ENCODE measurements around the gene CRYBA2.
A peak's percentile ranks its signal among the peaks of the same experiment; 100 is the strongest.

The CRYBA2 gene

DNA sequence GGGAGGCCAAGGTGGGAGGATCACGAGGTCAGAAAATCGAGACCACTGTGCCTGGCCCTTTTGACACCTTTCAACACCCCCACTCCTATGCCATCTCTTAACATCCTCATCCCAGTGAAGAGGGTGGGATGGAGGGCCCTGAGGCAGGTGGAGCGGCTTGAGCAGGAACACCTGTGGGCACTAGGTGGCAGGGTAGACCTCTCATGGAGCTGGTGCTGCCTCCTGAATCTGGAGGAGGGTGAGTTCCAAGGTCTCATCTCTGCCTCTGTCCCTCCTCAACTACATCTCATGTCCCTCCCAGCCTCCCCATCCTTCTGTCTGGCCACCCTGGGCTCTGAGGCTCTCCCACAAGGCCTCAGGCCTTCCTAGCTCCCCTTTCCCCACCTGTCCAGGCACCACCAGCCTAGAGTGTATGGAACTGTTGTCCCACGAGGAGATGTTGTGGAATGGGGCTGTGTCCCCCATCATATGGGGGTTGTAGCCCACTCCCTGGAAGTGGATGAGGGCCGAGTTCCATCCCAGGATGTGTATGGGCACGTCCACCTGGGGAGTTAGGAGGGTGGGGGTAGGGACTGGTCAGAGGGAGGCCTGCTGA, 17.0 kb upstream of the CRYBA2 start:
- Histone ChIP-seq H3K79me2 (ENCODE audit: control insufficient read depth, insufficient read depth, low read length, unreplicated experiment) (no peaks in the 10 kb centered on the region), H3K27me3 (ENCODE audit: insufficient read depth, low read length) (peaks cover 51% of the 10 kb centered on the region), H2AFZ (ENCODE audit: low read length, unreplicated experiment) (no peak overlapping the region)

DNA sequence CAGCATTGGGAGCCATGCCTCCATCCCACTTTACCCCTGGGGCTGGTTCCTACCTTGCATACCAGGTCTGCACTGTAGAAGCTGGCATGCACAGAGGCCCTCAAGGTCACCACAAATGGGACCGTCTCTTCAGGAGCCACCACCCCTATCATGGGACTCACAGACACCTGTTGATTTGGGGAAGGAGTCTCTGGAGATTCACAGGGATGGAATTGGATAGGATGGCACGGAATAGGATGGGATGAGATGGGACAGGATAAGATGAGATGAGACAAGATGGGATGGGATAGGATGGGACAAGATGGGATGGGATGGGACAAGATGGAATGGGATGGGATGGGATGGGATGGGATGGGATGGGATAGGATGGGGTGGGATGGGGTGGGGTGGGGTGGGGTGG, 16.1 kb upstream of the CRYBA2 start:
- Histone ChIP-seq H3K4me1 (ENCODE audit: control insufficient read depth, insufficient read depth, low read length, unreplicated experiment) (no peaks in the 10 kb centered on the region), H3K4me3 (ENCODE audit: low read depth, low read length) (no peak overlapping the region), H3K79me2 (ENCODE audit: control insufficient read depth, insufficient read depth, low read length, unreplicated experiment) (no peaks in the 10 kb centered on the region), H3K27me3 (ENCODE audit: insufficient read depth, low read length) (peaks cover 59% of the 10 kb centered on the region), H2AFZ (ENCODE audit: low read length, unreplicated experiment) (no peak overlapping the region), H3K27ac (ENCODE audit: low read depth, low read length) (no peak overlapping the region), H3K36me3 (ENCODE audit: insufficient read depth, low read length) (no peaks in the 10 kb centered on the region)

More for the DNA sequence above, 17.0 kb upstream of the CRYBA2 start:
- no peaks in the 10 kb centered on the region for H3K36me3 ChIP-seq (ENCODE audit: insufficient read depth, low read length)
- no peak overlapping the region for H3K4me3 ChIP-seq (ENCODE audit: low read depth, low read length)
- no peaks in the 10 kb centered on the region for H3K4me1 ChIP-seq (ENCODE audit: control insufficient read depth, insufficient read depth, low read length, unreplicated experiment)
- no peak overlapping the region for H3K27ac ChIP-seq (ENCODE audit: low read depth, low read length)

DNA sequence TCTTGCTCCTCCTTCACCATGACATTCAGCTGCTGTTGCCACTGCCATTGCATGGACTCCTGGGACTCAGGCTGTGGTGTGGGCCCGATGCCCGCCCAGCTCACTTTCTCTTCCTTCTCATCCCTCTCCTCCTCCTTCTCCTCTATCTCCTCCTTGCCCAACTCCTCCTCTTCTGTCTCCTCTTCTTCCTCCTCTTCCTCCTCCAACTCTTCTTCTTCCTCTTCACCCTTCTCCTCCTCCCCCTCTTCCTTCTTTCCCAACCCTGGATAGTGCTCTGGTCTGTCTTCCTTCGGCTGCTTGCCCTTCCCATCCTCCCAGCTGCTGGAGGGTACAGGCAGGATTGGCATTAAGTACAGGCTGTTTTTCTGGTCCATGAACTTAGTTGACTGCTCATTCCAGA, 10.8 kb upstream of the CRYBA2 start:
- Histone ChIP-seq H3K4me1 (ENCODE audit: control insufficient read depth, insufficient read depth, low read length, unreplicated experiment) (peaks cover 10% of the 10 kb centered on the region), H3K27ac (ENCODE audit: low read depth, low read length) (no peak overlapping the region), H3K79me2 (ENCODE audit: control insufficient read depth, insufficient read depth, low read length, unreplicated experiment) (no peaks in the 10 kb centered on the region), H3K36me3 (ENCODE audit: insufficient read depth, low read length) (no peaks in the 10 kb centered on the region), H3K4me3 (ENCODE audit: low read depth, low read length) (no peak overlapping the region), H3K27me3 (ENCODE audit: insufficient read depth, low read length) (peaks cover 82% of the 10 kb centered on the region), H2AFZ (ENCODE audit: low read length, unreplicated experiment) (no peak overlapping the region)

DNA sequence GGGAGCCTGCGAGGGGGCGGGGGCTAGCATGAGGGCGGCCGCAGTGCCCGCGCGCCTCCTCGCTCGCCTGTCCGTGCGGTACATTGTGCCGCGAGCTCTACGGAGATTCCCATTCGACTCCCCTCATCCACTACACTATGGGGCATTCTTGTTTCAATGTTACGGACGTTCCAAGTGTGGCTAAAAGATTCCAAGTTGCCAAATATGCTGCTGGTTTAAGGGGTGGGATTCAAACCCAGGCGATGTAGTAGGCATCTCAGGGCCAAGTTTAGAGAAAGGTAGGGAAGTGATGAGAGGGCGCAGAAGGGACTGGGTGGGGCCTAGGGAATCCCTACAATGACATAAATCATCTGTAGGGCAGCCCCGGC, 10.0 kb upstream of the CRYBA2 start:
- Histone ChIP-seq H2AFZ (ENCODE audit: low read length, unreplicated experiment) (no peak overlapping the region), H3K27ac (ENCODE audit: low read depth, low read length) (no peak overlapping the region), H3K4me3 (ENCODE audit: low read depth, low read length) (0 out of 2 replicates have a peak overlapping the region, but pooled peaks have one; percentile 44), H3K27me3 (ENCODE audit: insufficient read depth, low read length) (peaks cover 83% of the 10 kb centered on the region), H3K36me3 (ENCODE audit: insufficient read depth, low read length) (no peaks in the 10 kb centered on the region), H3K79me2 (ENCODE audit: control insufficient read depth, insufficient read depth, low read length, unreplicated experiment) (no peaks in the 10 kb centered on the region), H3K4me1 (ENCODE audit: control insufficient read depth, insufficient read depth, low read length, unreplicated experiment) (peaks cover 10% of the 10 kb centered on the region)

DNA sequence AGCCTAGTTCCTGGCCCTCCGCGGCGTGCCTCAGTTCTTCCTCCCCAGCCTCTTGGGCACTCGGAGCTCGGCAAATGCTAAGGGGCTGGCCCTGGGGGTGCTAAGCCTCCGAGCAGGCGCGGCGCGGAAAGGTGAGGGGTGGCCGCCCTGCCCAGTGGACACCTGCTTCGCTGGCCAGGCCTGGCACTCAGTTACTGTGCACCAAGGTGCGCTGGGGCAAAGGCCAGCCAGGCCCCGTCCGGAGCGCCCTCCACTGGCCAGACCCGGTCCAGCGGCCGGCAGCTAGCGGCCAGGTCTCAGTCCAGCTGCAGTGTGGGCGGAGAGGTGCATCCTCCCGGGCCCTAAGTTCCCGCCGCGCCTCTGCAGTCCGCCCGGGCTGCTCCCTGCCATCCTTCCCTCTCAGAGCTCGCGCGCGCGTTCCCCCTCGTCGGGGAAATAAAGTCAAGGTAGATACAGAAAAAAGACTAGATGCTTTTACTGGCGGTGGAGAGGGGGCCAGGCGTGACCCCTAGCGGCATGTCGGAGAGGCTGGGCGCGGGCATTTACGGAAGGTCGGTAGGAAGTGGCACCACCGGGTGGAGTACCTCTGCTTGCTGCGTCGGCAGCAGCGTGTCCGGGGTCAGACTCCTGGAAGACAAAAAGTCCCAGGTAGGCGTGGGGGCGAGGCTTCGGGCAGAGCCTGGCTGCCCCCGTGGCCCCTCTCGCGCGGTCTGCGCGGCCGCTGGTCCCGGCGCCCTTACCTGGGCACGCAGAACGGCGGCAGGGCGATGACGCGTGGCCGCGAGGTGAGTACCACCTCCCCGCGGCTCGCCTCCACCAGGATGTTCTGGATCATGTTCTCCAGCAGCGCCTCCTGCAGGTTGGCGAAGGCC, 9.4 kb upstream of the CRYBA2 start:
- Histone ChIP-seq H3K4me3 (ENCODE audit: low read depth, low read length) (peak overlapping the region; percentile 44; the same call in 1 of the 2 replicates), H3K4me1 (ENCODE audit: control insufficient read depth, insufficient read depth, low read length, unreplicated experiment) (peaks cover 10% of the 10 kb centered on the region), H3K27ac (ENCODE audit: low read depth, low read length) (no peak overlapping the region), H3K79me2 (ENCODE audit: control insufficient read depth, insufficient read depth, low read length, unreplicated experiment) (no peaks in the 10 kb centered on the region), H3K27me3 (ENCODE audit: insufficient read depth, low read length) (peaks cover 86% of the 10 kb centered on the region), H2AFZ (ENCODE audit: low read length, unreplicated experiment) (no peak overlapping the region), H3K36me3 (ENCODE audit: insufficient read depth, low read length) (no peaks in the 10 kb centered on the region)

DNA sequence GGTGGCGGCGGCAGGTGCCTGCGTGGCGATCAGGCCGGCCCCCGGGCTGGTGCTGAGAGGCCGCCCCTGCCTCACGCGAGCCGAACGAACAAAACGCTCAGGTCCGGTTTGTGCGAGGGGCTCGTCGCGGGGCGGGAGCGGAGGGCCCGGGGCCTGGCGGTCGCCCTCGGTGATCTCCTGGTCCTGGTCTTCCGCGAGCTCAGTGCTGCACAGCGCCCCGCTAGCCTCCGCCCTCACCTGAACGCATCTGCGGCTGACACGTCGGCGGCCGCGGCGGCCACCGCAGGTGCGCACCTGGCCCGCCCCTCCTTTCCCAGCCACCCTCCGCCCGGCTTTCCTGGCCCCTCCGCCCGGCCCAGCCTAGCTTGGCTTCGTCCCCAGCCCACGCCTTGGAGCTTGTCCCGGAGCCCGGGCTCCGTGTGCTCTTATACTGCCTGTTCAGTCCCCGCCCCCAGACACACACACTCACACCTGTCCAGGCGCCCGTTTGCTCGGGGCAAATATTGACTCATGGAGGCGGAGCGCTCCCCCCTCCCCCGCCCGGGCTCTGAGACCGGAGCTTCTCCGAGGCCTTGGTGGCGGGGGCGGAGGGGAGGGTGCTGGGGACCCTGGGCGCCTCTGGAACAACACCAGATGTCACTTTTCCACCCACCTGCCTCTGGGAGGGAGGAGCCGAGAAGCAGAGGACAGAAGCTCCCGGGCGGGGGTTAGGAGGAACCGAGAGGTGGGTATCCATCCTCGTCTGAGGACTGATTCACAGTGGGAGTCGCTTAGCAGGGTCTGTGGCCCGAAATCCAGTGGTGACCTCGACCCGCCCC, 8.6 kb upstream of the CRYBA2 start:
- no peak overlapping the region for H2AFZ ChIP-seq (ENCODE audit: low read length, unreplicated experiment)
- H3K36me3 ChIP-seq (ENCODE audit: insufficient read depth, low read length), result no peaks in the 10 kb centered on the region
- H3K4me3 ChIP-seq (ENCODE audit: low read depth, low read length), result no peak overlapping the region
- no peaks in the 10 kb centered on the region for H3K79me2 ChIP-seq (ENCODE audit: control insufficient read depth, insufficient read depth, low read length, unreplicated experiment)
- H3K27me3 ChIP-seq (ENCODE audit: insufficient read depth, low read length), result peaks cover 86% of the 10 kb centered on the region
- H3K27ac ChIP-seq (ENCODE audit: low read depth, low read length), result no peak overlapping the region
- peaks cover 10% of the 10 kb centered on the region for H3K4me1 ChIP-seq (ENCODE audit: control insufficient read depth, insufficient read depth, low read length, unreplicated experiment)

DNA sequence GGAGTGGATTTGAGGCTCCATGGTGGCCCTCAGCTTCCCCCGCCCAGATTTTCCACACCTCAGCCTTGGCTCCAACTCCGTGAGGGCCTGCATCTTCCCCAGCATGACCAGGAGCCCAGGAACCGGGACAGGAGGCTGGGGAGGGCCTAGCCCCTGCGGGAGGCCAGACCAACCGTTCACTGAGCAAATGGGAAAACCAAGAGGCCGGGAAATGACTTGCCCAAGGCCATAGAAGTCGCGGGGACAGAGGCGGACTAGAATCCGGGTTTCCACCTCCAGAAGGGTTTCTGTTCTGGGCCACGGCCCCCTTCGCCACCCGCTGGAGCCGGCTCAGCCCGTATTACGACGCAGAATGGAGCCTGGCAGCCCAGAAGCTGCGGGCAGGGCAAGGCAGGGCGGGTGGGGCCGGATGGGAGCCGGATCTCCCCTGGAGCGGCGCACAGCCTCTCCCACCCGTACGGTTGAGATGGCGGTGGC, 7.9 kb upstream of the CRYBA2 start:
- Histone ChIP-seq H3K27me3 (ENCODE audit: insufficient read depth, low read length) (peaks cover 84% of the 10 kb centered on the region), H3K27ac (ENCODE audit: low read depth, low read length) (no peak overlapping the region), H3K79me2 (ENCODE audit: control insufficient read depth, insufficient read depth, low read length, unreplicated experiment) (no peaks in the 10 kb centered on the region), H2AFZ (ENCODE audit: low read length, unreplicated experiment) (no peak overlapping the region), H3K4me3 (ENCODE audit: low read depth, low read length) (no peak overlapping the region), H3K4me1 (ENCODE audit: control insufficient read depth, insufficient read depth, low read length, unreplicated experiment) (peaks cover 10% of the 10 kb centered on the region), H3K36me3 (ENCODE audit: insufficient read depth, low read length) (no peaks in the 10 kb centered on the region)

DNA sequence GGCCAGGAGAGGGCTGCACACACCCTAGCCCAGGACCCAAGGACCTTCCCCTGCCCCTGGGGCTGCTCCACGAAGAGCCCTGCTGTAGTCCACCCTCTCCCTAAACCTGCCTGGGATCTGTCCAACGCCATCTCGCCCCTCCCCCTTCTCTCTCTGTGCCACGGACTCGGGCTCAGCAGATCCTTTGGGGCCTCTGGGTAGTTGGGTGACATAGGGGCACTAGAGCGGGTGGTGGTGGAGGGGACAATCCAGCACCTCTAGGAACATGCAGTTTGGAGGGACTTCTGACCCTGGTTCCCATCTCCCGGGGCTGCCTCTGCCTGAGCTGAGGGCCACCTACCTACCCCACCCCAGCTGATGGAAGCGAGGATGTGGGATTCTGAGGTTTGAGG, 7.3 kb upstream of the CRYBA2 start:
- H2AFZ ChIP-seq (ENCODE audit: low read length, unreplicated experiment), result no peak overlapping the region
- H3K79me2 ChIP-seq (ENCODE audit: control insufficient read depth, insufficient read depth, low read length, unreplicated experiment), result no peaks in the 10 kb centered on the region
- H3K4me1 ChIP-seq (ENCODE audit: control insufficient read depth, insufficient read depth, low read length, unreplicated experiment), result peaks cover 10% of the 10 kb centered on the region
- H3K27me3 ChIP-seq (ENCODE audit: insufficient read depth, low read length), result peaks cover 82% of the 10 kb centered on the region
- no peak overlapping the region for H3K4me3 ChIP-seq (ENCODE audit: low read depth, low read length)
- no peak overlapping the region for H3K27ac ChIP-seq (ENCODE audit: low read depth, low read length)
- no peaks in the 10 kb centered on the region for H3K36me3 ChIP-seq (ENCODE audit: insufficient read depth, low read length)

DNA sequence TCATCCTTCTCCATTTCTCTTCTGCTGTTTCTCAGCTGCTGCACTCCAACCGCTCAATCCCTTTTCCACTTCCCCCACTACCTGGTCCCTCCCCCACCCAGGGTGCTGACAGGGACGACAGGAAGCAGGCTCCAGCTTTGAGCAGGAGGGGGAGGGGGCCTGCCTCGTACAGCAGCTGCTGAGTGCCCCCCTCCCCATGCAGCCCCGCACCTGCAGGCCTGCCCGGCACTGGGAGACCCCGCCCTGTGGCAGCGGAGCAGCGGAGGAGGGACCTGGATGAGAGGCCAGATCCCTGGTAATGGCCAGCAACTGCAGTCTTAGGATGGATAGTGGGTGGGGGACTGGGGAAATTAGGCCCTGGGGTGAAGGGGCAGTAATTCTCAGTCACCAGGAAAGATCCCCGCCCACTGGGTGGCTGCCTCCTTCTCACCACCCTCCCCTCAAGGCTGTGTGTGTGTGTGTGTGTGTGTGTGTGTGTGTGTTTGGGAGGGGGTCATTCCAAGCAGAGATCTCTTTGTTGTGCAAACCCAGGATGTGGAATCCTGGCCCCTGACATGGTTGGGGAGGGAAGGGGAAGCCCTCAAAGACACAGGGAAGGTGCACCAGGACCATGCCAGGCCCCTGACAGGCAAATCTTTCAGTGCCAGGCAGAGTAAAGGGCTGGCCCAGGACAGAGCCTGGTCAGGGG, 6.8 kb upstream of the CRYBA2 start:
- Histone ChIP-seq H2AFZ (ENCODE audit: low read length, unreplicated experiment) (no peak overlapping the region), H3K27me3 (ENCODE audit: insufficient read depth, low read length) (peaks cover 82% of the 10 kb centered on the region), H3K79me2 (ENCODE audit: control insufficient read depth, insufficient read depth, low read length, unreplicated experiment) (no peaks in the 10 kb centered on the region), H3K4me1 (ENCODE audit: control insufficient read depth, insufficient read depth, low read length, unreplicated experiment) (peaks cover 10% of the 10 kb centered on the region), H3K4me3 (ENCODE audit: low read depth, low read length) (no peak overlapping the region), H3K36me3 (ENCODE audit: insufficient read depth, low read length) (no peaks in the 10 kb centered on the region), H3K27ac (ENCODE audit: low read depth, low read length) (no peak overlapping the region)
